Hepatocyte (in vitro differentiated cells): Measurements from ENCODE around the gene MYH11.

ENCODE experiments used
- CTCF ChIP-seq: fragments of 200-600 bp; sonication (generic); IDR thresholded peaks from 2 replicates; pipeline ENCODE4 v1.5.1; 2016; ENCODE audit warnings: antibody characterized with exemption, mild to moderate bottlenecking; ENCODE audit not compliant: poor library complexity
- EZH2 ChIP-seq: fragments of 200-600 bp; sonication (generic); IDR thresholded peaks from 2 replicates; pipeline ENCODE4 v1.6.1; 2016; ENCODE audit warnings: antibody characterized with exemption, mild to moderate bottlenecking, borderline replicate concordance
- EZH2phosphoT487 ChIP-seq: fragments of 200-600 bp; sonication (generic); IDR thresholded peaks from one replicate; pipeline ENCODE4 v1.6.1; 2018; ENCODE audit warnings: antibody characterized with exemption, mild to moderate bottlenecking, low read depth, moderate library complexity; ENCODE audit not compliant: unreplicated experiment, severe bottlenecking

GRCh38 chr16:15672514-15673167 lies 184.2 kb downstream of the MYH11 start:
- TF ChIP-seq CTCF (no peak), EZH2phosphoT487 (no peak), EZH2 (no peak)
